ENCODE results near the gene ZNF324B.

DNA sequence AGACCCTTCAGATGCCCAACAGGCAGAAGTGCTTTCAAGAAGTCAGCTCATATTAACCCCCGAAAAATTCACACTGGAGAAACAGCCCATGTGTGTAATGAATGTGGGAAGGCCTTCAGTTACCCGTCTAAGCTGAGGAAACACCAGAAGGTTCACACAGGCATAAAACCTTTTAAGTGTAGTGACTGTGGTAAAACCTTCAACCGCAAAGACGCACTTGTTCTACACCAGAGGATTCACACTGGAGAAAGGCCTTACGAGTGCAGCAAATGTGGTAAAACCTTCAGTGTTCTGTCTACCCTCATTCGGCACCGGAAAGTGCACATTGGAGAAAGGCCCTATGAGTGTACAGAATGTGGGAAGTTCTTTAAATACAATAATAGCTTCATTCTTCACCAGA, 34.4 kb upstream of the ZNF324B start:
- TF ChIP-seq RARB (CRISPR knock-in tag; IDR thresholded peaks at IDR 0.05) (no peak), ARNTL (CRISPR knock-in tag; IDR thresholded peaks at IDR 0.05; ENCODE audit: borderline replicate concordance, low read depth) (no peak), BACH2 (CRISPR knock-in tag; IDR thresholded peaks at IDR 0.05; ENCODE audit: borderline replicate concordance) (no peak), TOX (CRISPR knock-in tag; IDR thresholded peaks at IDR 0.05; ENCODE audit: borderline replicate concordance) (no peak), ZFP3 (CRISPR knock-in tag; IDR thresholded peaks at IDR 0.05) (no peak), ESRRG (CRISPR knock-in tag; IDR thresholded peaks at IDR 0.05) (no peak)
- TF ChIP-seq, protein P1, sequence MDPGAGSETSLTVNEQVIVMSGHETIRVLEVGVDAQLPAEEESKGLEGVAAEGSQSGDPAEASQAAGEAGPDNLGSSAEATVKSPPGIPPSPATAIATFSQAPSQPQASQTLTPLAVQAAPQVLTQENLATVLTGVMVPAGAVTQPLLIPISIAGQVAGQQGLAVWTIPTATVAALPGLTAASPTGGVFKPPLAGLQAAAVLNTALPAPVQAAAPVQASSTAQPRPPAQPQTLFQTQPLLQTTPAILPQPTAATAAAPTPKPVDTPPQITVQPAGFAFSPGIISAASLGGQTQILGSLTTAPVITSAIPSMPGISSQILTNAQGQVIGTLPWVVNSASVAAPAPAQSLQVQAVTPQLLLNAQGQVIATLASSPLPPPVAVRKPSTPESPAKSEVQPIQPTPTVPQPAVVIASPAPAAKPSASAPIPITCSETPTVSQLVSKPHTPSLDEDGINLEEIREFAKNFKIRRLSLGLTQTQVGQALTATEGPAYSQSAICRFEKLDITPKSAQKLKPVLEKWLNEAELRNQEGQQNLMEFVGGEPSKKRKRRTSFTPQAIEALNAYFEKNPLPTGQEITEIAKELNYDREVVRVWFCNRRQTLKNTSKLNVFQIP (CRISPR knock-in tag; IDR thresholded peaks at IDR 0.05; ENCODE audit: borderline replicate concordance, low read depth): no peak
- TF ChIP-seq, protein P2, sequence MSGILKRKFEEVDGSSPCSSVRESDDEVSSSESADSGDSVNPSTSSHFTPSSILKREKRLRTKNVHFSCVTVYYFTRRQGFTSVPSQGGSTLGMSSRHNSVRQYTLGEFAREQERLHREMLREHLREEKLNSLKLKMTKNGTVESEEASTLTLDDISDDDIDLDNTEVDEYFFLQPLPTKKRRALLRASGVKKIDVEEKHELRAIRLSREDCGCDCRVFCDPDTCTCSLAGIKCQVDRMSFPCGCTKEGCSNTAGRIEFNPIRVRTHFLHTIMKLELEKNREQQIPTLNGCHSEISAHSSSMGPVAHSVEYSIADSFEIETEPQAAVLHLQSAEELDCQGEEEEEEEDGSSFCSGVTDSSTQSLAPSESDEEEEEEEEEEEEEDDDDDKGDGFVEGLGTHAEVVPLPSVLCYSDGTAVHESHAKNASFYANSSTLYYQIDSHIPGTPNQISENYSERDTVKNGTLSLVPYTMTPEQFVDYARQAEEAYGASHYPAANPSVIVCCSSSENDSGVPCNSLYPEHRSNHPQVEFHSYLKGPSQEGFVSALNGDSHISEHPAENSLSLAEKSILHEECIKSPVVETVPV (CRISPR knock-in tag; IDR thresholded peaks at IDR 0.05): no peak
